ENCODE measurements around the gene AP1G2. TPM values are rescaled to one million over a fixed set of nuclear protein-coding genes. Genes with fewer than 3 reads are reported as not detected.

The AP1G2 gene
- total RNA-seq, 1 donor from 2014 or later = 146 TPM

DNA sequence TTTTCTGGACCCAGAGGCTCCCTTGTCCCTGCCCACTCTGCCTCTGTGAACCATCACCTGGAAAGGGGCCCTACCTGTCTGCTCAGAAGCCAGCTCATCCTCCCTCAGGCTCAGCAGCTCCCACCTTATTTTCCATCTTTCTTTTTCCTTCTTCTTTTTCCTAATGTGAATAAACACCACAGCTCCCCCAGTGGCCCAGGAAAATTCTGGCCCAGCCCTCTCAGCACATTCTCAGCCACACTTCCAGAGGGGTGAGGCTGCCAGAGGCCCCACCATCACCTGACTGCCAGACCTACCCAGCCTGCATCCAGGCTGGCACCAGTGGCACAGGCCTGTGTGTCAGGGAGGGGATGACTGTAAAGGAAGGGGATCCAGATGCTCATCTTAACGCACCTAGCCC is 39.0 kb downstream of the AP1G2 start:
- Histone ChIP-seq H3K27ac (no peak overlapping the region), H3K9me3 (no peaks in the 10 kb centered on the region), H3K27me3 (ENCODE audit: low read depth) (no peaks in the 10 kb centered on the region), H3K4me1 (peaks cover 5% of the 10 kb centered on the region), H3K36me3 (no peaks in the 10 kb centered on the region), H3K4me3 (no peak overlapping the region)
- no peak for DNase-seq
- ATAC-seq = no peak
- intact Hi-C loops (cut with DNase I) = no loop called here
- TF ChIP-seq, protein P1, sequence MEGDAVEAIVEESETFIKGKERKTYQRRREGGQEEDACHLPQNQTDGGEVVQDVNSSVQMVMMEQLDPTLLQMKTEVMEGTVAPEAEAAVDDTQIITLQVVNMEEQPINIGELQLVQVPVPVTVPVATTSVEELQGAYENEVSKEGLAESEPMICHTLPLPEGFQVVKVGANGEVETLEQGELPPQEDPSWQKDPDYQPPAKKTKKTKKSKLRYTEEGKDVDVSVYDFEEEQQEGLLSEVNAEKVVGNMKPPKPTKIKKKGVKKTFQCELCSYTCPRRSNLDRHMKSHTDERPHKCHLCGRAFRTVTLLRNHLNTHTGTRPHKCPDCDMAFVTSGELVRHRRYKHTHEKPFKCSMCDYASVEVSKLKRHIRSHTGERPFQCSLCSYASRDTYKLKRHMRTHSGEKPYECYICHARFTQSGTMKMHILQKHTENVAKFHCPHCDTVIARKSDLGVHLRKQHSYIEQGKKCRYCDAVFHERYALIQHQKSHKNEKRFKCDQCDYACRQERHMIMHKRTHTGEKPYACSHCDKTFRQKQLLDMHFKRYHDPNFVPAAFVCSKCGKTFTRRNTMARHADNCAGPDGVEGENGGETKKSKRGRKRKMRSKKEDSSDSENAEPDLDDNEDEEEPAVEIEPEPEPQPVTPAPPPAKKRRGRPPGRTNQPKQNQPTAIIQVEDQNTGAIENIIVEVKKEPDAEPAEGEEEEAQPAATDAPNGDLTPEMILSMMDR (IDR thresholded peaks at IDR 0.05) = no peak

DNA sequence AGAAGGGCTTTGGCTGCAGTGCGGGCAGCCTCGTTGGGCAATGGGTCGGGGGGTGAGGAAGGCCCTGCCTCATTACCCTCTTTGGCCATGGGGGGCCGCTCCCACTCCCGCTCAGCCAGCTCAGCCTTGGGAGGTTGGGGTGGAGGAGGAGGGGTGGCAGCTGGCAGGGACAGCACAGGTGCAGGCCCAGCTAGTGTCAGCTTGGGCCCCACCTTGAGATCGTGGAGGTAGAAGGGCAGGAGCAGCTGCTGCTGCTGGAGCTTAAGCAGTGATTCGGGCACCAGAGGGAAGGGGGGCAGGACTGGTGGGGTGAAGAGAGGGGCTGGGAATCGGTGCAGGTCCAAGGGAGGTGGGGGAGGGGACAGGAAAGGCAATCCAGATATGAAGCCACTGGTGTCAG is 42.0 kb downstream of the AP1G2 start:
- Histone ChIP-seq H3K4me3 (no peak overlapping the region), H3K27me3 (ENCODE audit: low read depth) (no peaks in the 10 kb centered on the region), H3K4me1 (peaks cover 1% of the 10 kb centered on the region), H3K36me3 (no peaks in the 10 kb centered on the region), H3K27ac (no peak overlapping the region), H3K9me3 (no peaks in the 10 kb centered on the region)
- ATAC-seq (no peak), DNase-seq (no peak)
- TF ChIP-seq, protein P1 (IDR thresholded peaks at IDR 0.05) = no peak
- intact Hi-C loops (cut with DNase I) = no loop called here

DNA sequence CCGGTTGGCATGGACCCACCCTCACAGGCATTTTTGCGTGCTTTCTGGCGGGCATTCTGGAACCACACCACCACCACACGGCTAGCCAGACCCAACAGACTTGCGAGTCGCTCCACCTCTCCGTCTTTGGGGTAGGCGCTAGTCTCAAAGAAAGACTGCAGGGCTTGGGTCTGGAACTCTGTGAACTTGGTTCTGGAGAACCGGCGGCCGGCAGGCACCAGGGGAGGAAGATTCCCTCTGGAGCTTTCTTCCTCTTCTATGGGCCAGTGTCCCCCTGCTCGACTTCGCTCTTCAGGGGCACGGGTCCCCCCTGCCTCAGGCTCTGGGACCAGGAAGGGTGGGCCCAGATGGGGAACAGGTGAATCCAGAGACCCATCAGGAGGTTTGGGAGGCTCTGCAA is 42.6 kb downstream of the AP1G2 start:
- Histone ChIP-seq H3K9me3 (no peaks in the 10 kb centered on the region), H3K27ac (no peak overlapping the region), H3K4me1 (no peaks in the 10 kb centered on the region), H3K4me3 (no peak overlapping the region), H3K36me3 (no peaks in the 10 kb centered on the region), H3K27me3 (ENCODE audit: low read depth) (no peaks in the 10 kb centered on the region)
- TF ChIP-seq, protein P1 (IDR thresholded peaks at IDR 0.05) = no peak
- DNase-seq (no peak), ATAC-seq (no peak)
- intact Hi-C loops (cut with DNase I) = no loop called here

DNA sequence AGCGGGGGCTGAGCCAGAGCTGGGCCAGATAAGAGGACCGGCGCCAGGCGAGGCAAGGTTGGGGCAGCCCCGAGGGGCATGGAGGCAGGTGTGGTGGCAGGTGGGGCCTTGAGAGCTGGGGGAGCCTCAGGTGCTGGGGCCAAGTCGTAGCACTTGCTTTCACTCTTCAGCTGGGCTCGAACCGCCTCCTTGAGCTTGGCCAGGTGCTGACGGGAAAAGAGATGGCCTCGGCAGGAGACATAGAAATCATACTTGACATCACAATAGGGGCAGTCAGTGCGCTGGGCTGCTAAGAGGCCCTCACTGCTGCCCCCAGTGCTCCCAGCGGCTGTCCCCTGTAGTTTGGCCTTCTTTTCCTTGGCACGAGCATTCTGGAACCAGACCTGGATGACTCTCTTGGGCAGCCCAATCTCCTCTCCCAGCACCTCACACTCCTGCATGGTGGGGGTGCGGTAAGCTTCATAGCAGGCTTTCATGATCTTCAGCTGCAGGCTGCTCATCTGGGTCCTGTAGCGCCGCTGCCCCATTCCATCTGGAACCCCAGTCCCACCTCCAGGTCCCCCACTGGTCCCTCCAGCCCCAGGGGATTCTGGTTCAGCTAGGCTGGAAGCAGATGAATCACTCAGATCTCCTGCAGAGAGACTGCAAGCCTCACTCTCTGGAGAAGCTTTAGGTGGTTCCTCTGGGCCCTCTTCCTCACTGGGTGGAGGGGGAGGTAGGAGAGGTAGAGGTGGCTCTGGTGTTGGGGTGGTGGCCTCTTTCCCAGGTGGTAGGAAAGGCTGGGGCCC is 44.2 kb downstream of the AP1G2 start:
- no peaks in the 10 kb centered on the region for H3K36me3 ChIP-seq
- no peak overlapping the region for H3K4me3 ChIP-seq
- intact Hi-C loops (cut with DNase I) = no loop called here
- no peaks in the 10 kb centered on the region for H3K4me1 ChIP-seq
- DNase-seq = no peak
- no peak overlapping the region for H3K27ac ChIP-seq
- TF ChIP-seq, protein P1 (IDR thresholded peaks at IDR 0.05) = no peak
- no peak for ATAC-seq
- no peaks in the 10 kb centered on the region for H3K27me3 ChIP-seq (ENCODE audit: low read depth)
- no peaks in the 10 kb centered on the region for H3K9me3 ChIP-seq

DNA sequence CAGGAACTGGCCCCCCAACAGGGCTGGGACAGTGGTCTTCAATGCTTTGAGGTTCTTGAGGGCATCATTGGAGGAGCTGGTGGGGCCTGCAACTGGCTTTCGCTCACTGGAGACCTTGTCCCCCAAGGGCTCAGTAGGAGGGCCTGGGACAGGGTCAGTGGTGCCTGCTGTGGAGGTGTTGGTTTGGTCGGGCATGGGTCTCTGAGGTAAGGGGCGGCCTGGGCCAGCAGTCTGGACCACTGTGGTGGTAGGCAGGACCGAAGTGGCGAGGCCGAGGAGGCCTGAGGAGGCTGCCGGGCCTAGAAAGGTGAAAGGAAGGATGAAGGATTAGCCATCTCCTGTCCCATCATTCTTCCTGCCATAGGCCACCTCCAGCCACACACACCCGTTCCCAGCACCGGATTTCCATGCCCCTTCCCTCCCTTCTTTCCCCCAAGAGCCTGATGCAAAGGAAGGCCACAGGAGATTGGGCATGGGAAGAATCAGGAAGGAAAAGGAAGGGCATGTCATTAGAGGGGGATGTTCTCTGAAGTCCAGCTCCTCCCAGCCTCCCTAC is 44.9 kb downstream of the AP1G2 start:
- Histone ChIP-seq H3K27ac (no peak overlapping the region), H3K4me1 (no peaks in the 10 kb centered on the region), H3K9me3 (no peaks in the 10 kb centered on the region), H3K4me3 (no peak overlapping the region), H3K27me3 (ENCODE audit: low read depth) (no peaks in the 10 kb centered on the region), H3K36me3 (no peaks in the 10 kb centered on the region)
- TF ChIP-seq, protein P1 (IDR thresholded peaks at IDR 0.05) = no peak
- ATAC-seq (no peak), DNase-seq (no peak)
- intact Hi-C loops (cut with DNase I) = no loop called here
